ENCODE measurements around the gene SIN3A. TPM values are rescaled to one million over a fixed set of nuclear protein-coding genes. Genes with fewer than 3 reads are reported as not detected.

Gene SIN3A
- total and polyA plus RNA-seq, 2 donors (not counting 1 experiment from before 2014, with no cell fraction given) = 32.0 to 153 TPM

- Histone ChIP-seq H3K4me3 (ENCODE audit: control extremely low read depth in 1 of 5, extremely low read depth in 1 of 5, insufficient read depth in 1 of 5, low read depth in 2 of 5, low read length in 4 of 5) (no peak overlapping the region), H3K79me2 (ENCODE audit: control insufficient read depth, insufficient read depth, low read length) (no peaks in the 10 kb centered on the region), H3K9ac (ENCODE audit: low read length) (no peak overlapping the region), H3K9me3 (ENCODE audit: control extremely low read depth in 1 of 3, control insufficient read depth in 2 of 3, insufficient read depth in 1 of 3, low read length in 2 of 3) (no peaks in the 10 kb centered on the region), H2AFZ (ENCODE audit: insufficient read depth, low read depth, low read length, poor library complexity, severe bottlenecking) (no peak overlapping the region), H3K36me3 (replicated peaks in 1 of 2; ENCODE audit: control extremely low read depth in 1 of 2, control insufficient read depth in 1 of 2, extremely low read depth in 1 of 2, insufficient read depth in 2 of 2, low read length in 1 of 2) (peaks cover 0 to 8% of the 10 kb centered on the region in 2 experiments), H3K27ac (ENCODE audit: low read length in 2 of 2) (no peak overlapping the region), H4K20me1 (ENCODE audit: control insufficient read depth, insufficient read depth, low read length, poor library complexity, severe bottlenecking) (no peaks in the 10 kb centered on the region), H3K4me1 (ENCODE audit: control insufficient read depth in 2 of 2, insufficient read depth in 2 of 2, low read length in 2 of 2) (peaks cover 9 to 16% of the 10 kb centered on the region in 2 donors), H3K27me3 (replicated peaks in 1 of 4; ENCODE audit: control extremely low read depth in 1 of 4, control insufficient read depth in 3 of 4, insufficient read depth in 4 of 4, low read length in 3 of 4) (no peaks in the 10 kb centered on the region), H3K4me2 (replicated peaks; ENCODE audit: low read depth, low read length, poor library complexity, severe bottlenecking) (no peak overlapping the region)
- POLR2A ChIA-PET = no interaction called here
- DNase-seq (no peak), ATAC-seq (ENCODE audit: low read depth) (no peak)
- Mint-ChIP-seq H3K27me3 (no peaks in the 10 kb centered on the region), H3K27ac (no peak overlapping the region), H3K9me3 (ENCODE audit: insufficient read depth) (no peaks in the 10 kb centered on the region), H3K4me3 (no peak overlapping the region), H3K4me1 (peaks cover 18% of the 10 kb centered on the region)
- TF ChIP-seq, protein P1, sequence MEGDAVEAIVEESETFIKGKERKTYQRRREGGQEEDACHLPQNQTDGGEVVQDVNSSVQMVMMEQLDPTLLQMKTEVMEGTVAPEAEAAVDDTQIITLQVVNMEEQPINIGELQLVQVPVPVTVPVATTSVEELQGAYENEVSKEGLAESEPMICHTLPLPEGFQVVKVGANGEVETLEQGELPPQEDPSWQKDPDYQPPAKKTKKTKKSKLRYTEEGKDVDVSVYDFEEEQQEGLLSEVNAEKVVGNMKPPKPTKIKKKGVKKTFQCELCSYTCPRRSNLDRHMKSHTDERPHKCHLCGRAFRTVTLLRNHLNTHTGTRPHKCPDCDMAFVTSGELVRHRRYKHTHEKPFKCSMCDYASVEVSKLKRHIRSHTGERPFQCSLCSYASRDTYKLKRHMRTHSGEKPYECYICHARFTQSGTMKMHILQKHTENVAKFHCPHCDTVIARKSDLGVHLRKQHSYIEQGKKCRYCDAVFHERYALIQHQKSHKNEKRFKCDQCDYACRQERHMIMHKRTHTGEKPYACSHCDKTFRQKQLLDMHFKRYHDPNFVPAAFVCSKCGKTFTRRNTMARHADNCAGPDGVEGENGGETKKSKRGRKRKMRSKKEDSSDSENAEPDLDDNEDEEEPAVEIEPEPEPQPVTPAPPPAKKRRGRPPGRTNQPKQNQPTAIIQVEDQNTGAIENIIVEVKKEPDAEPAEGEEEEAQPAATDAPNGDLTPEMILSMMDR (IDR thresholded peaks at IDR 0.05) = no peak
- no peak for TF ChIP-seq EZH2 (IDR thresholded peaks at IDR 0.05; ENCODE audit: borderline replicate concordance, insufficient read depth, low read depth, low read length, poor library complexity, severe bottlenecking)
- CTCF ChIA-PET = no interaction called here
- intact Hi-C loops (cut with micrococcal nuclease) = no loop called here
- 100% methylated on average over 9 of the region's 11 CpGs for whole genome bisulfite sequencing (ENCODE audit: insufficient coverage)
Measured at GRCh38 chr15:75338661-75339240, 112.7 kb downstream of the SIN3A start.

GRCh38 chr15:75335705-75336355 lies 115.7 kb downstream of the SIN3A start, which contains the start of gene COMMD4:
COMMD4 (plus strand) TSS chr15:75336063; CDS start chr15:75336090, 27 bp downstream.
- POLR2A ChIA-PET = interaction anchor here (0.6 to 1.9 kb wide), 4 partner anchors 12 to 665 kb away, joined by 3 to 12 read pairs (median 4); partner anchors contain the start of gene NEIL1
- H3K4me2 ChIP-seq (replicated peaks; ENCODE audit: low read depth, low read length, poor library complexity, severe bottlenecking) = peak within 1 kb of the TSS; percentile 95
- ATAC-seq (ENCODE audit: low read depth) (peak; percentile 84), DNase-seq (peak; percentile 81)
- Mint-ChIP-seq H3K9me3 (ENCODE audit: insufficient read depth) (no peaks in the 10 kb centered on the region), H3K27ac (peak within 1 kb of the TSS; percentile 90), H3K4me3 (peak within 1 kb of the TSS; percentile 96), H3K4me1 (peaks cover 18% of the 10 kb centered on the region), H3K27me3 (peaks cover 4% of the 10 kb centered on the region)
- TF ChIP-seq EZH2 (IDR thresholded peaks at IDR 0.05; ENCODE audit: borderline replicate concordance, insufficient read depth, low read depth, low read length, poor library complexity, severe bottlenecking) = no peak
- TF ChIP-seq, protein P1 (IDR thresholded peaks at IDR 0.05) = no peak
- H3K9ac ChIP-seq (ENCODE audit: low read length) = peak within 1 kb of the TSS; percentile 92
- WGBS (ENCODE audit: insufficient coverage) = 1% methylated on average over 40 of the region's 42 CpGs
- H3K36me3 ChIP-seq (replicated peaks in 1 of 2; ENCODE audit: control extremely low read depth in 1 of 2, control insufficient read depth in 1 of 2, extremely low read depth in 1 of 2, insufficient read depth in 2 of 2, low read length in 1 of 2) = peaks cover 0 to 8% of the 10 kb centered on the region in 2 experiments
- H3K4me3 ChIP-seq (ENCODE audit: control extremely low read depth in 1 of 5, extremely low read depth in 1 of 5, insufficient read depth in 1 of 5, low read depth in 2 of 5, low read length in 4 of 5) = peak within 1 kb of the TSS; percentile 34 to 93 (median 83)
- H3K27me3 ChIP-seq (replicated peaks in 1 of 4; ENCODE audit: control extremely low read depth in 1 of 4, control insufficient read depth in 3 of 4, insufficient read depth in 4 of 4, low read length in 3 of 4) = no peaks in the 10 kb centered on the region
- intact Hi-C loops (cut with micrococcal nuclease) = loop anchor here (1.0 kb wide), 2 partner anchors 10 to 31 kb away; no protein-coding TSS in a partner anchor
- H3K27ac ChIP-seq (ENCODE audit: low read length in 2 of 2) = peak within 1 kb of the TSS; percentile 55 to 76
- H2AFZ ChIP-seq (ENCODE audit: insufficient read depth, low read depth, low read length, poor library complexity, severe bottlenecking) = peak within 1 kb of the TSS; percentile 93
- CTCF ChIA-PET = interaction anchor here (1.0 to 2.7 kb wide), 3 partner anchors 32 to 293 kb away, joined by 3 to 13 read pairs (median 4); partner anchors contain the start of gene MAN2C1
- H3K9me3 ChIP-seq (ENCODE audit: control extremely low read depth in 1 of 3, control insufficient read depth in 2 of 3, insufficient read depth in 1 of 3, low read length in 2 of 3) = no peaks in the 10 kb centered on the region
- peaks cover 9 to 16% of the 10 kb centered on the region in 2 donors for H3K4me1 ChIP-seq (ENCODE audit: control insufficient read depth in 2 of 2, insufficient read depth in 2 of 2, low read length in 2 of 2)
- H3K79me2 ChIP-seq (ENCODE audit: control insufficient read depth, insufficient read depth, low read length) = no peaks in the 10 kb centered on the region
- H4K20me1 ChIP-seq (ENCODE audit: control insufficient read depth, insufficient read depth, low read length, poor library complexity, severe bottlenecking) = no peaks in the 10 kb centered on the region
